ENCODE measurements around the gene MOB3A. TPM values are rescaled to one million over a fixed set of nuclear protein-coding genes. Genes with fewer than 3 reads are reported as not detected.

MOB3A gene
- polyA plus RNA-seq, 1 donor (not counting 4 experiments of a cell fraction or from before 2014, with no cell fraction given): 34.2 TPM

DNA sequence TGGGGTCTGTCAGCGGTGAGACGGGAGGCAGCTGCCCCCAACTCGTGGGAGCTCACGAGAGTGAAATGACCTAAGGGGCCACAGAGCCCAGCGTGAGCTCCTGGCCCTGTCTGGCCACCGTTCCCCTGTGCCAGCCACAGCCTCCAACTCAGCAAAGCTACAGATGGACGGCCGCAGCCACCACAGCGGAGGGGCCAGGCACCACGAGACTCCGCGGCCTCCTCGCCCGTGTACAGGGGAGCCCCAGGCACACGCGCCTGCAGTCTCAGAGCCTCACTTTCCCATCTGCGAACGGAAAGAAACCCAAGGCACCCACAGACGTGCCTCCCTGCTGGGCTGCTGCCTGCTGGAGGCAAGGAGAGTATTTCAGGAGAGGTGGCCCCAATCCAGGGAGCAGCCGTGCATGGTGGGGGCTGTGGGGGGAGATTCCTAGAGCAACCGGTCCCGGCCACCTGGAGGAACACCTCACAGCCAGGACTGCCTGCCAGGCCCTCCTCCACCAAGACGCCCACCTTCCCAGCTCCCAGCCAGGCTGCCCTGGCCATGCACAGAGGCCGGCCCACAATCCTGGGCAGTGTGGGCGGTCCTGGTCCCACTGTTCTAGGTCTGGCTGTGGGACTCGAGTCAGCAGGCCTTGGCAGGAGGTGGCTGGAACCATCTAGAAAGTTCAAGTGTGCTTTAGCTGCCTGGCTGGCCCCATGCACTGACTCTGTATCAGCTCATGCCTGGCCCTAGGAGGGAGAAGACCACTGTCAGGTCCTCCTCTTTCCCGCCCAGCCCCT, 47.0 kb downstream of the MOB3A start:
- peak overlapping the region; percentile 58 for H3K27ac ChIP-seq (ENCODE audit: control insufficient read depth, insufficient read depth, low read length)
- peak overlapping the region; percentile 86 to 88 (median 88) for H3K4me3 ChIP-seq (ENCODE audit: control insufficient read depth in 2 of 3, extremely low read depth in 1 of 3, insufficient read depth in 2 of 3, low read depth in 1 of 3, low read length in 3 of 3)
- peaks cover 21% of the 10 kb centered on the region for H4K20me1 ChIP-seq (ENCODE audit: control insufficient read depth, extremely low read depth, insufficient read depth, low read length)
- H3K79me2 ChIP-seq (ENCODE audit: control insufficient read depth, insufficient read depth, low read length): peaks cover 34% of the 10 kb centered on the region
- dilution Hi-C loops (cut with MboI; ENCODE audit: extremely low pct_ligation_motif_present, low sequenced_read_pairs): no loop called here
- H3K36me3 ChIP-seq (ENCODE audit: control insufficient read depth in 2 of 2, extremely low read depth in 1 of 2, insufficient read depth in 2 of 2, low read length in 2 of 2): peaks cover 19 to 31% of the 10 kb centered on the region in 2 experiments
- no peaks in the 10 kb centered on the region for H3K9me3 ChIP-seq (ENCODE audit: control insufficient read depth, low read depth, low read length)
- TF ChIP-seq, protein P1, sequence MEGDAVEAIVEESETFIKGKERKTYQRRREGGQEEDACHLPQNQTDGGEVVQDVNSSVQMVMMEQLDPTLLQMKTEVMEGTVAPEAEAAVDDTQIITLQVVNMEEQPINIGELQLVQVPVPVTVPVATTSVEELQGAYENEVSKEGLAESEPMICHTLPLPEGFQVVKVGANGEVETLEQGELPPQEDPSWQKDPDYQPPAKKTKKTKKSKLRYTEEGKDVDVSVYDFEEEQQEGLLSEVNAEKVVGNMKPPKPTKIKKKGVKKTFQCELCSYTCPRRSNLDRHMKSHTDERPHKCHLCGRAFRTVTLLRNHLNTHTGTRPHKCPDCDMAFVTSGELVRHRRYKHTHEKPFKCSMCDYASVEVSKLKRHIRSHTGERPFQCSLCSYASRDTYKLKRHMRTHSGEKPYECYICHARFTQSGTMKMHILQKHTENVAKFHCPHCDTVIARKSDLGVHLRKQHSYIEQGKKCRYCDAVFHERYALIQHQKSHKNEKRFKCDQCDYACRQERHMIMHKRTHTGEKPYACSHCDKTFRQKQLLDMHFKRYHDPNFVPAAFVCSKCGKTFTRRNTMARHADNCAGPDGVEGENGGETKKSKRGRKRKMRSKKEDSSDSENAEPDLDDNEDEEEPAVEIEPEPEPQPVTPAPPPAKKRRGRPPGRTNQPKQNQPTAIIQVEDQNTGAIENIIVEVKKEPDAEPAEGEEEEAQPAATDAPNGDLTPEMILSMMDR (optimal IDR thresholded peaks at IDR 0.05 in 1 of 3, IDR thresholded peaks at IDR 0.05 in 1 of 3, conservative IDR thresholded peaks at IDR 0.05 in 1 of 3; ENCODE audit: extremely low read depth in 1 of 3, insufficient read depth in 2 of 3, low read length in 3 of 3): no peak
- no peak for TF ChIP-seq EZH2 (IDR thresholded peaks at IDR 0.05; ENCODE audit: low read length)
- H2AFZ ChIP-seq (ENCODE audit: control insufficient read depth, low read length): no peak overlapping the region
- FAIRE-seq (no peak), DNase-seq (ENCODE audit: low read depth, low spot score) (no peak)
- H3K9ac ChIP-seq (ENCODE audit: control insufficient read depth, extremely low read depth, insufficient read depth, low read length): peak overlapping the region; percentile 85
- peaks cover 41% of the 10 kb centered on the region for H3K4me1 ChIP-seq (ENCODE audit: control insufficient read depth, extremely low read depth, insufficient read depth, low read length)
- H3K27me3 ChIP-seq (ENCODE audit: control insufficient read depth, extremely low read depth, insufficient read depth, low read length): no peaks in the 10 kb centered on the region
- peak overlapping the region; percentile 95 for H3K4me2 ChIP-seq (ENCODE audit: control insufficient read depth, extremely low read depth, insufficient read depth, low read depth, low read length)
- peaks cover 3% of the 10 kb centered on the region for H3K9me1 ChIP-seq (ENCODE audit: control insufficient read depth, extremely low read depth, insufficient read depth, low read length)

DNA sequence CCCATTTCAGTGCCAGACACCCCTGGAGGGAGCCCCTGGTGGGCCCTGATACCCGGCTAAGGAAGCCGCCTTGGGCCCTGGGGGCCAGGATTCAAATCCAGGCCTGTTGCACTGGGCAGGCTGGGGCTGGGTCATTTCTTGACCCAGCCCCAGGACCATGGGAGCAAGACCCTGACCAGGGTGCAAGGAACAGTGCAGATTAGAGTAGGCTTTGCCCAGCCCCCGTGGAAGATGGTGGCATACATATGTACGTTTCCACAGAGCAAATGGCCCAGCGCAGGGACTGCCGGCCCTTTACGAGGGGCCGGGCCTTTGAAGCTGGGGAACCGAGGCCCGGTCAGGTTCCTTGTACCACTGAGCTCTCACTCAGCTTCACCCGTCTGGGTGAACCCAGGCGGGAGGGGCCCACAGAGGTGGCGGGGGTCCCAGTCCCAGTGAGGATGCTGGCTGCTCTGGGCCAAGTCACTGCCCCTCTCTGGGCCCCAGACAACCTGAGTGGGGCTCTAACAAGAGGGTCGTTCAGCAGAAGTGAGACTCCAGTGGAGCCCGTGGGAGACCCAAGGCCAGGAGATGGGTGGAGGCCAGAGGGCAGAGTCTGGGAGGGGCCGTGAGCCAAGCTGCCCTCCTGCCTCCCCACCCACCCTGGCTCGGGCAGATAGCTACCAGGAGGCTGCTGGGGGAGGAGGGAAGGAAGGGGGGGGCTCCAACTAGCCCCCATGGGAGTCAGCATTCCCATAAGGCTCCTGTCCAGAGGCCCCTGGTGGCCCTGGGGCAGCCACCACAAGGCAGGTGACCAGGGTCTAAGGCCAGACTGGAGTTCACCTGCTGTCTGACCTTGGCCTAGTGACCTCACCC, 47.8 kb downstream of the MOB3A start:
- FAIRE-seq (no peak), DNase-seq (ENCODE audit: low read depth, low spot score) (no peak)
- Histone ChIP-seq H3K4me2 (ENCODE audit: control insufficient read depth, extremely low read depth, insufficient read depth, low read depth, low read length) (peak overlapping the region; percentile 95), H3K27ac (ENCODE audit: control insufficient read depth, insufficient read depth, low read length) (peak overlapping the region; percentile 4), H3K9me1 (ENCODE audit: control insufficient read depth, extremely low read depth, insufficient read depth, low read length) (peaks cover 3% of the 10 kb centered on the region), H4K20me1 (ENCODE audit: control insufficient read depth, extremely low read depth, insufficient read depth, low read length) (peaks cover 21% of the 10 kb centered on the region), H3K79me2 (ENCODE audit: control insufficient read depth, insufficient read depth, low read length) (peaks cover 34% of the 10 kb centered on the region), H3K27me3 (ENCODE audit: control insufficient read depth, extremely low read depth, insufficient read depth, low read length) (no peaks in the 10 kb centered on the region), H3K9ac (ENCODE audit: control insufficient read depth, extremely low read depth, insufficient read depth, low read length) (peak overlapping the region; percentile 85), H3K4me1 (ENCODE audit: control insufficient read depth, extremely low read depth, insufficient read depth, low read length) (peaks cover 42% of the 10 kb centered on the region), H2AFZ (ENCODE audit: control insufficient read depth, low read length) (no peak overlapping the region), H3K36me3 (ENCODE audit: control insufficient read depth in 2 of 2, extremely low read depth in 1 of 2, insufficient read depth in 2 of 2, low read length in 2 of 2) (peaks cover 20 to 36% of the 10 kb centered on the region in 2 experiments), H3K4me3 (ENCODE audit: control insufficient read depth in 2 of 3, extremely low read depth in 1 of 3, insufficient read depth in 2 of 3, low read depth in 1 of 3, low read length in 3 of 3) (peak overlapping the region; percentile 86 to 88 (median 88)), H3K9me3 (ENCODE audit: control insufficient read depth, low read depth, low read length) (no peaks in the 10 kb centered on the region)
- TF ChIP-seq, protein P1 (optimal IDR thresholded peaks at IDR 0.05 in 1 of 3, IDR thresholded peaks at IDR 0.05 in 1 of 3, conservative IDR thresholded peaks at IDR 0.05 in 1 of 3; ENCODE audit: extremely low read depth in 1 of 3, insufficient read depth in 2 of 3, low read length in 3 of 3): no peak
- TF ChIP-seq EZH2 (IDR thresholded peaks at IDR 0.05; ENCODE audit: low read length): no peak
- dilution Hi-C loops (cut with MboI; ENCODE audit: extremely low pct_ligation_motif_present, low sequenced_read_pairs): no loop called here
